Hepatocyte (in vitro differentiated cells): ENCODE data around the gene ZCCHC9. TPM values are rescaled to one million over a fixed set of nuclear protein-coding genes. Genes with fewer than 3 reads are reported as not detected.

ENCODE experiments used
- DNase-seq: peaks from one replicate; pipeline ENCODE4 v3.0.0-alpha.2; 2016; ENCODE audit warnings: low spot score
- H2AFZ ChIP-seq: fragments of 200-600 bp; sonication (generic); 2 replicates; pipeline ENCODE4 v1.6.0; 2016; ENCODE audit warnings: antibody characterized with exemption, mild to moderate bottlenecking
- H3K27ac ChIP-seq: fragments of 200-600 bp; sonication (generic); 2 replicates; pipeline ENCODE4 v1.5.1; 2016; ENCODE audit warnings: mild to moderate bottlenecking
- H3K27me3 ChIP-seq: fragments of 200-600 bp; sonication (generic); 2 replicates; pipeline ENCODE4 v1.6.1; 2016
- H3K36me3 ChIP-seq: fragments of 200-600 bp; sonication (generic); replicated peaks from 2 replicates; pipeline ENCODE4 v1.5.1; 2016; ENCODE audit warnings: low read depth; ENCODE audit not compliant: insufficient read depth
- H3K4me1 ChIP-seq: fragments of 200-600 bp; sonication (generic); 2 replicates; pipeline ENCODE4 v1.5.1; 2016; ENCODE audit warnings: mild to moderate bottlenecking, moderate library complexity; ENCODE audit not compliant: insufficient read depth
- H3K4me2 ChIP-seq: fragments of 200-600 bp; sonication (generic); 2 replicates; pipeline ENCODE4 v1.6.0; 2016
- H3K4me3 ChIP-seq: fragments of 200-600 bp; sonication (generic); 2 replicates; pipeline ENCODE4 v1.5.1; 2016; ENCODE audit warnings: mild to moderate bottlenecking
- H3K79me2 ChIP-seq: fragments of 200-600 bp; sonication (generic); 2 replicates; pipeline ENCODE4 v1.6.0; 2017; ENCODE audit warnings: mild to moderate bottlenecking
- H3K9me2 ChIP-seq: fragments of 200-600 bp; sonication (generic); replicated peaks from 2 replicates; pipeline ENCODE4 v1.6.0; 2017; ENCODE audit warnings: mild to moderate bottlenecking; ENCODE audit not compliant: insufficient read depth
- H3K9me3 ChIP-seq: fragments of 200-600 bp; sonication (generic); 2 replicates; pipeline ENCODE4 v1.5.1; 2016; ENCODE audit warnings: low read depth, mild to moderate bottlenecking
- H4K20me1 ChIP-seq: fragments of 200-600 bp; sonication (generic); 2 replicates; pipeline ENCODE4 v1.6.0; 2016; ENCODE audit warnings: mild to moderate bottlenecking; ENCODE audit not compliant: insufficient read depth, poor library complexity, severe bottlenecking
- CTCF ChIP-seq: fragments of 200-600 bp; sonication (generic); IDR thresholded peaks from 2 replicates; pipeline ENCODE4 v1.5.1; 2016; ENCODE audit warnings: antibody characterized with exemption, mild to moderate bottlenecking; ENCODE audit not compliant: poor library complexity
- EZH2 ChIP-seq: fragments of 200-600 bp; sonication (generic); IDR thresholded peaks from 2 replicates; pipeline ENCODE4 v1.6.1; 2016; ENCODE audit warnings: antibody characterized with exemption, mild to moderate bottlenecking, borderline replicate concordance
- EZH2phosphoT487 ChIP-seq: fragments of 200-600 bp; sonication (generic); IDR thresholded peaks from one replicate; pipeline ENCODE4 v1.6.1; 2018; ENCODE audit warnings: antibody characterized with exemption, mild to moderate bottlenecking, low read depth, moderate library complexity; ENCODE audit not compliant: unreplicated experiment, severe bottlenecking
- WGBS: methylation state at CpG from one replicate; pipeline ENCODE4 v1.1.6; 2016; ENCODE audit warnings: low lambda C conversion rate; ENCODE audit errors: missing lambda C conversion rate; 5-methylcytosine and 5-hydroxymethylcytosine counted together
- polyA plus RNA-seq: library from polyadenylated mRNA; unstranded; fragments of >200 nt; fragmentation: Nextera tagmentation; extraction: Ambion mirVana; gene quantifications from 2 replicates; pipeline ENCODE4 v1.2.1, GENCODE V29; 2016
- total RNA-seq: library from RNA; depleted of rRNA; stranded (reverse); fragments of >200 nt; gene quantifications from 2 replicates; pipeline ENCODE4 v1.2.3, GENCODE V29; 2014

ZCCHC9 gene
- total and polyA plus RNA-seq, 2 experiments from 2014 or later: 22.8 to 35.2 TPM

GRCh38 chr5:81302596-81302995 is 1.2 kb downstream of the ZCCHC9 start:
- Histone ChIP-seq H4K20me1 (no peaks in the 10 kb centered on the region), H3K9me3 (no peaks in the 10 kb centered on the region), H3K4me2 (peak overlapping the region; percentile 87), H3K36me3 (no peaks in the 10 kb centered on the region), H3K4me3 (peak overlapping the region; percentile 54), H3K27ac (peak overlapping the region; percentile 94), H3K4me1 (peaks cover 15% of the 10 kb centered on the region), H3K79me2 (peaks cover 60% of the 10 kb centered on the region), H3K27me3 (no peaks in the 10 kb centered on the region), H2AFZ (no peak overlapping the region), H3K9me2 (no peaks in the 10 kb centered on the region)
- 91% methylated on average over 5 of the region's 5 CpGs for WGBS
- DNase-seq: no peak
- TF ChIP-seq EZH2phosphoT487: no peak
- TF ChIP-seq EZH2: no peak
- no peak for TF ChIP-seq CTCF

GRCh38 chr5:81303563-81303962 is 2.2 kb downstream of the ZCCHC9 start:
- Histone ChIP-seq H3K9me2 (no peaks in the 10 kb centered on the region), H2AFZ (no peak overlapping the region), H3K27ac (no peak overlapping the region), H3K4me2 (no peak overlapping the region), H3K36me3 (no peaks in the 10 kb centered on the region), H3K27me3 (no peaks in the 10 kb centered on the region), H3K4me3 (no peak overlapping the region), H3K4me1 (peaks cover 15% of the 10 kb centered on the region), H3K79me2 (peaks cover 53% of the 10 kb centered on the region), H3K9me3 (no peaks in the 10 kb centered on the region), H4K20me1 (no peaks in the 10 kb centered on the region)
- 100% methylated on average over 1 of the region's 1 CpG for WGBS
- no peak for DNase-seq
- no peak for TF ChIP-seq EZH2
- no peak for TF ChIP-seq CTCF
- TF ChIP-seq EZH2phosphoT487: no peak

GRCh38 chr5:81305785-81306184 is 4.4 kb downstream of the ZCCHC9 start:
- no peaks in the 10 kb centered on the region for H3K9me3 ChIP-seq
- TF ChIP-seq EZH2 (no peak), CTCF (no peak), EZH2phosphoT487 (no peak)
- H2AFZ ChIP-seq: no peak overlapping the region
- no peaks in the 10 kb centered on the region for H3K27me3 ChIP-seq
- no peaks in the 10 kb centered on the region for H4K20me1 ChIP-seq
- no peak for DNase-seq
- peaks cover 35% of the 10 kb centered on the region for H3K79me2 ChIP-seq
- no peaks in the 10 kb centered on the region for H3K36me3 ChIP-seq
- no peak overlapping the region for H3K4me2 ChIP-seq
- no peak overlapping the region for H3K27ac ChIP-seq
- no peaks in the 10 kb centered on the region for H3K9me2 ChIP-seq
- H3K4me3 ChIP-seq: no peak overlapping the region
- H3K4me1 ChIP-seq: peaks cover 7% of the 10 kb centered on the region

- peaks cover 13% of the 10 kb centered on the region for H3K79me2 ChIP-seq
- no peak for DNase-seq
- H3K27ac ChIP-seq: no peak overlapping the region
- TF ChIP-seq EZH2 (no peak), CTCF (no peak), EZH2phosphoT487 (no peak)
- H4K20me1 ChIP-seq: no peaks in the 10 kb centered on the region
- H3K9me3 ChIP-seq: no peaks in the 10 kb centered on the region
- no peak overlapping the region for H3K4me3 ChIP-seq
- H3K4me2 ChIP-seq: no peak overlapping the region
- 96% methylated on average over 2 of the region's 2 CpGs for WGBS
- no peak overlapping the region for H2AFZ ChIP-seq
- H3K36me3 ChIP-seq: no peaks in the 10 kb centered on the region
- H3K4me1 ChIP-seq: no peaks in the 10 kb centered on the region
- H3K27me3 ChIP-seq: no peaks in the 10 kb centered on the region
- no peaks in the 10 kb centered on the region for H3K9me2 ChIP-seq
Observed at GRCh38 chr5:81308836-81309235, 7.4 kb downstream of the ZCCHC9 start.
